ENCODE results near the gene RFESD.
"Not testable (repeated sequence)": the region's sequence is repeated elsewhere in the genome, so short reads cannot be mapped to it uniquely, and the experiment has no call there.

RFESD gene

GRCh38 chr5:95667678-95668077, 21.1 kb downstream of the RFESD start:
- no peak for DNase-seq

GRCh38 chr5:95668216-95668615, 21.6 kb downstream of the RFESD start:
- no peak for DNase-seq

GRCh38 chr5:95668728-95669127, 22.2 kb downstream of the RFESD start:
- no peak for DNase-seq

- no peak for DNase-seq
Measured at GRCh38 chr5:95669540-95669939, 23.0 kb downstream of the RFESD start.

- no peak for DNase-seq
Measured at GRCh38 chr5:95669985-95670384, 23.4 kb downstream of the RFESD start.

- no peak for DNase-seq
Measured at GRCh38 chr5:95670568-95670967, 24.0 kb downstream of the RFESD start.

- no peak for DNase-seq
Measured at GRCh38 chr5:95671826-95672225, 25.2 kb downstream of the RFESD start.

GRCh38 chr5:95672641-95673040, 26.1 kb downstream of the RFESD start:
- DNase-seq, result no peak

- no peak for DNase-seq
Measured at GRCh38 chr5:95673081-95673480, 26.5 kb downstream of the RFESD start.

- no peak for DNase-seq
Measured at GRCh38 chr5:95682891-95683290, 36.3 kb downstream of the RFESD start, which contains the start of gene SPATA9. Gene SPATA9 (minus strand): TSS chr5:95682991. CDS start chr5:95682854, 137 bp downstream.

- no peak for DNase-seq
Measured at GRCh38 chr5:95684361-95684760, 37.8 kb downstream of the RFESD start.

GRCh38 chr5:95686651-95687050, 40.1 kb downstream of the RFESD start:
- DNase-seq, result no peak

GRCh38 chr5:95689680-95690079, 43.1 kb downstream of the RFESD start:
- no peak for DNase-seq

GRCh38 chr5:95690333-95690732, 43.8 kb downstream of the RFESD start:
- DNase-seq, result no peak

GRCh38 chr5:95697781-95698681, 51.5 kb downstream of the RFESD start:
- no peak for DNase-seq

GRCh38 chr5:95699337-95699736, 52.8 kb downstream of the RFESD start:
- no peak for DNase-seq

GRCh38 chr5:95701074-95701473, 54.5 kb downstream of the RFESD start:
- no peak for DNase-seq

GRCh38 chr5:95704150-95704549, 57.6 kb downstream of the RFESD start:
- no peak for DNase-seq

GRCh38 chr5:95706196-95706595, 59.6 kb downstream of the RFESD start:
- not testable (repeated sequence) for DNase-seq

GRCh38 chr5:95707055-95707454, 60.5 kb downstream of the RFESD start:
- no peak for DNase-seq
